GM12801 (cell line): ENCODE data around the gene LPIN1.

Experiments used
- TF ChIP-seq, protein P1 (sequence below): IDR thresholded peaks from one replicate; pipeline ENCODE4 v1.5.1; 2011; ENCODE audit warnings: control low read depth; ENCODE audit not compliant: insufficient read length; ENCODE audit errors: extremely low read depth

LPIN1 gene

DNA sequence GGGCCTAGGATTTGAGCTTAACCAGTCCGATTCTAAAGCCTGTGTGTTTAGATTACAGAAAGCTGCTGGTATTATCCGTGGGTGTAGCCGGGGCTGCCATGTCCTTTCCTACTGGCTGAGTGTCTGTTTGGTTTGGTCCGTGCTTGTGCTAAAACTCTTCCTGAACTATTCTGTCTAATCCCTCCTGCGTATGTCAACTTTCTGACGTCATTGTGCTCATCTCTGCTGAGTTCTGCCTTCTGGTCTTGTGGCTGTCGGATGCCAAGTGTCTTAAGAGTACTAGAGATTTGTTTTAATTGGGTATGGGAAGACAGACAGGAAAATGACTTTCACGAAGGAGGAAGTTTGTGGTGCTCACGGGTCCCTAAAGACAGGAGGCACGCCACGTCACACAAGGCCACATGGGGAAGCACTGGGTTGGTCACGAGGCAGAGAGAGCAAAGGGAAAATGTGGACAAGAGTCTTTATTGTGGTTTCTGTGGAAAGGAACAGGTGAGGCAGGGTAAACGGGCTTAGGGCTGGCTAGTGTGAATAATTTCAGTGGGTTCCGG is 44.6 kb upstream of the LPIN1 start:
- TF ChIP-seq, protein P1, sequence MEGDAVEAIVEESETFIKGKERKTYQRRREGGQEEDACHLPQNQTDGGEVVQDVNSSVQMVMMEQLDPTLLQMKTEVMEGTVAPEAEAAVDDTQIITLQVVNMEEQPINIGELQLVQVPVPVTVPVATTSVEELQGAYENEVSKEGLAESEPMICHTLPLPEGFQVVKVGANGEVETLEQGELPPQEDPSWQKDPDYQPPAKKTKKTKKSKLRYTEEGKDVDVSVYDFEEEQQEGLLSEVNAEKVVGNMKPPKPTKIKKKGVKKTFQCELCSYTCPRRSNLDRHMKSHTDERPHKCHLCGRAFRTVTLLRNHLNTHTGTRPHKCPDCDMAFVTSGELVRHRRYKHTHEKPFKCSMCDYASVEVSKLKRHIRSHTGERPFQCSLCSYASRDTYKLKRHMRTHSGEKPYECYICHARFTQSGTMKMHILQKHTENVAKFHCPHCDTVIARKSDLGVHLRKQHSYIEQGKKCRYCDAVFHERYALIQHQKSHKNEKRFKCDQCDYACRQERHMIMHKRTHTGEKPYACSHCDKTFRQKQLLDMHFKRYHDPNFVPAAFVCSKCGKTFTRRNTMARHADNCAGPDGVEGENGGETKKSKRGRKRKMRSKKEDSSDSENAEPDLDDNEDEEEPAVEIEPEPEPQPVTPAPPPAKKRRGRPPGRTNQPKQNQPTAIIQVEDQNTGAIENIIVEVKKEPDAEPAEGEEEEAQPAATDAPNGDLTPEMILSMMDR, result no peak

DNA sequence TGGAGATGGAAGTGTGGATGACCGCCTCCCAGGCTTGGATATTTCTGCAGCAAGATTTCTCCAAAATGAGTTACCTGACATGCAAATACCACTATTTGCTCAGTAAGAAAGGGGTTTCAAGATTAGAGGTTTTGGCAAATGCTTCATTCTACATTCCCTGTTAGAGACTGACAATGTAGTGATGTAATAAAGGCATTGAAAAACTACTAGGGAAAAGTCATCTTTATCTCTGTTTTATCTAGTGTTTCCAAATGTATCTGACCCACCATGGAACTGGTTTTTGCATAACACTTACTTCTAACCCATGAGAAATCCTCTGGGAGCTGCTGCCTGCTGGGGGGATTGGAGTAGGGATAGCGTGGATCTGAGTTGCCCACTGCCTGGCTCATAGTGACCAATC is 43.5 kb upstream of the LPIN1 start:
- TF ChIP-seq, protein P1, result no peak

DNA sequence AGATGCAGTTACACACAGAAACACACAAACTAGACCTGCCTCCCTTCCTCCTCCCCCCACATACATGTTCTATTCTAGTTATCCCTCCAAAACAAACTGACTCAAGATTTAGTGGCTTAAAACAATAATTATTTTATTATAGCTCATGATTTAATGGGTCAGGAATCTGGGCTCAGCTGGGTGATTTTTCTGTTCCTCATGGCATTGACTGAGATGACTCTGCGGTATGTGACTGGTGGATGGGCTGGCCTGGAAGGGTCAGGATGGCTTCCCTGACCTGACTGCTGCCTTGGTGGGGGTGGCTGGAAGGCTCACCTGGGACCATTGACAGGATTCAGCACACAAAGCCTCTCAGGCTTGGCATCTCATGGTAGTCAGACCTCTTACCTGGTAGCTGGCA is 42.7 kb upstream of the LPIN1 start:
- TF ChIP-seq, protein P1, result no peak

DNA sequence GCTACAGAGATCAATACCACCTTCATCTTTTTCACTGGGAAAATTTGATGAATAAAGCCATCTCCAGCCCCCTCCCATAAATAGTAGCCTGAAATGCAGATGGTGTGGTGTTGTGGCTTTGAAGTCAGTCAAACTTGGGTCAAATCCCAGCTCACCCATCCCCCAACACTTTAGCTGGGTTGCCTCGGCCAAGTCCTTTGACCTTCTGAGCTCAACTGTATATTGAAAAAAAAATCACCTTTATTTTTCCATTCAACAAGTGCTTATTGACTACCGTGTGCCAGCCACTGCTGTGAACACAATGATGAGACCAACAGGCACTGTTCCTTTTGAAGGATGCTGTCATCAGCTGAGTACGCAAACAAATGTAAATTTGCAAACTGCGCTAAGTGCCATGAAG is 41.4 kb upstream of the LPIN1 start:
- TF ChIP-seq, protein P1, result no peak

DNA sequence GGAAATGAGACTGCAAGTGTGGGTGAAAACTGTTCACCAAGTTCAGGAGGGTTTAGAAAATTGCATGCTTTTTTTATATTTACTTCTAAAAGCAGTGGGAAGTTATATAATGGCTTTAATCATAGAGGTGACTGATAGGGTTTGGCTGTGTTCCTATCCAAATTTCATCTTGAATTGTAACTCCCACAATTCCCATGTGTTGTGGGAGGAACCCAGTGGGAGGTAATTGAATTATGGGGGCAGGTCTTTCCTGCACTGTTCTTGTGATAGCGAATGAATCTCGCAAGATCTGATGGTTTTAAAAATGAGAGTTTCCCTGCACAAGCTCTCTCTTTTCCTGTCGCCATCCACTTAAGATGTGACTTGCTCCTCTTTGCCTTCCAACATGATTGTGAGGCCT is 40.7 kb upstream of the LPIN1 start:
- TF ChIP-seq, protein P1, result no peak

DNA sequence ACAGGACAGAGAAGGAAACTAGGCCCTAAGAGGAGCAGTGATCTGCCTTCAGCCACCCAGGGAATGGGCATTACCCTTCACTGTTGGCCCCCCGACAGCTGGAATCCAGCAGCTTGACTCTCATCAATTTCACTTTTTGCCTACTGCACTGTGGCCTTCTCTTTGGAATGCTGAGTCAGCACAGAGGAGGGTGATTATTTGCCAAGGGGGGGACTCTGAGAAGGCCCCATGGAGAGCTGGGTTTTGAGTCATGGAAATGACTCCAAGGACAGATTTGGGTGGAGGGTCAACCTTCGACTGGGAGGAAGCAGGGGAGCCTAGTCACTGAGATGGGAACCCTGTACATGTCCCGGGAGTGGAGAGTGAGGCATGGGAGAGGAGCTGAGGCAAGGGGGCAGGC is 38.3 kb upstream of the LPIN1 start:
- TF ChIP-seq, protein P1, result no peak

DNA sequence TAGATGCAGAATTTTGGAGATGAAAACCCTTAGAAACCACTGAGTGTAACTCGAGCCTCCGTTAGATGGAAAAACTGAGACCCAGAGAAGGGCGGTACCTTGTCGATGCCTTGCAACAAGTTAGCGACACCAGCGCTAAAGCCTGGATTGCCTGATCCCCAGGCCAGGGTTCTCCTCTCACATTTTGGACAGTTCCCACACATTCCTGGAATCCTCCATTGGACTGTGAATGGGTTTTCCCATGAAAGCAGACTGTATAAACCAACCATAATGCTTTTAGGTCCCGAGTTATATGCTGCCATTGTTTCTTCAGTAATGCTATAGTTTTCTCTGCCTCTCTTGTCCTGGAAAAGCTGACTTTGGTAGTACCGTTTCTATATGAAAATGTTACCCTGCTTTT is 37.1 kb upstream of the LPIN1 start:
- TF ChIP-seq, protein P1, result no peak
